ENCODE measurements around the gene RAB24.
A peak's percentile ranks its signal among the peaks of the same experiment; 100 is the strongest.

The RAB24 gene

DNA sequence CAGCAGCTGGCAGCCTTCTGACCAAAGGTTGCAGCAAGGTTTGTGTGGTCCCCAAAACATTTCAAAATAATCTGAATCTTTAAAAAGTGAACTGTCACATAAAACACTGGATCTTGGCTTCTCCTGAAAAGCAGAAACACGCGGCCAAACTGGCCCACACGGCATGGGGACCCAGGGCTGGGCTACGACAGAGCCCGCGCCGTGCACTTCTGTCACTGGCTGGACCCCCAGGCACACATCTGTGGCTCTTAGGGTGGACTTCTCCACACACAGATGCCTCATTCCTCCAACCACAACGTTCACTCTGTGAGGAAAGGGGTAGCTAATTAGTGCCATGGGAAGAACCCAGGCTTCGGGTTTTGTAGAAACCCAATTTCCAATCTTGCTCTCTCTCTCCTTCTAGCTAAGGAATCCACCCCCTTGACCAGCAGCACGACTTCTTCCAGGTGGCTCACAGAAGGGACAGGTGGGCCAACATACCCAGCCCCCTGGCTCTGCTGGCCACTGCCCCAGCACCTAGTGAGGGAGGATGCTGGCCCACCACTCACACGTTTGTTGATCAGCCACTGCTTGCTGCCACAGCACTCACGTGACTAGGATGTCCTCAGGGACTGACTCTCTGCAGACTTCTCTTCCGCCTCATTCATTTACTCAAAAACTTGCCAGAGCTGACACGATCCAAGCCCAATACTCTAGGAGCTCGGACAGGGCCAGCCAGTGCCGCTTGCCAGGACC lies 30.1 kb upstream of the RAB24 start:
- FAIRE-seq: no peak
- DNase-seq (ENCODE audit: insufficient read length, low spot score): no peak

DNA sequence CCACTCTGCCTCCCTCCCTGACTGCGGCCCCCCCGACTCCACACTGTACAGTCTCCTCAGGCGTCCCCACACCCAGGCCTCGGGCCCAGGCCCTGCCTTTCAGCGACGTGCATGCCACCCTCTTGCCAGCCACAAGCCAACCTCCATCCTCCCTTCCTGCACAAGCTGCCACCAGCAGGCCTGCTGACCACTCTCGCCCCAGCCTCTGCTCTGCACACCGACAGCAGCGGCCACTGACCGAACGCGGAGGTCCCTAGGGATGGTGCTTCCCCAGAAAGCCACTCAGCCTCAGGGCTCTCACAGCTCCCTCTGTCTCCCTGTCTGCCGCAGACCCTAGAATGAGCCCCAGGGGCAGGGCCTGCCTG lies 29.4 kb upstream of the RAB24 start:
- FAIRE-seq: no peak
- no peak for DNase-seq (ENCODE audit: insufficient read length, low spot score)

DNA sequence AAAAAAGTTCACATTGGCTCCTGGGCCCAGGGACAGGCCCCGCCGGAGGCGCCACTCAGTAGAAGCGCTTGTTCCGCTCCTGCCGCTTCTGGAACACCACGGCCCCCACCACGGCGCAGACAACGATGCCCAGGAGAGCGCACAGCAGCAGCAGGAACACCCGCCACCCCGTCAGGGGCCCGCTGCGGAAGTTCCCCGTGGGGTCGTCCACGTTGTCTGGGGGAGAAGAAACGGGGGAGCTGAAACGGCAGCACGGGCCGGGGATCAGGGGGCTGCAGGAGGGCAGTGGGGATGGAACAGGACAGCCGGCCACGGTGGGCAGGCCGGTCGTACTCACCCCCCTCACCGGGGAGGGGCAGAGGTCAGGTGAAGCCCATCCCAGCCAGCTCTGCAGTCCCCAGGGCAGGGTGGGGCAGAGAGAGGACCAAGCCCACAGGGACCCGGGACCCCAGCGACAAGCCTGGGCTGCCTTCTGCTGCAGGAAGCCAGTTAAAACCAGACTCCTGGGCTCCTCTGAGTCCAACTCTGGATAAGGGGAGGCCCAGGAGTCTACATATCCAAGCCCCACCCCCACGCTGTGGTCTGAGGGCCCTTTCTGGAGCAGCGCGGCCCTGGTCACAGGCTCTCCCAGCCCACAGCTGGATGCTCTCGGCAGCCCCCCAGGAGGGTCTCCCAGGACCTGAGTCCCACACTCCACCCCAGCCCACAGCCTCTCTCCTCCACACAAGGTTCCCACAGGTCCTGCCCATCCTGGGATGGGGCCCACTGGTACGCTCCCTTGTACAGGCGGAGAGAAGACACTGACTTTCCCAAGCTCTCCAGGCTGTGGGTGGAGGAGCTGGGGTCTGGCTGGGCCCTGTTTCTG lies 28.7 kb upstream of the RAB24 start:
- FAIRE-seq (no peak), DNase-seq (ENCODE audit: insufficient read length, low spot score) (no peak)

DNA sequence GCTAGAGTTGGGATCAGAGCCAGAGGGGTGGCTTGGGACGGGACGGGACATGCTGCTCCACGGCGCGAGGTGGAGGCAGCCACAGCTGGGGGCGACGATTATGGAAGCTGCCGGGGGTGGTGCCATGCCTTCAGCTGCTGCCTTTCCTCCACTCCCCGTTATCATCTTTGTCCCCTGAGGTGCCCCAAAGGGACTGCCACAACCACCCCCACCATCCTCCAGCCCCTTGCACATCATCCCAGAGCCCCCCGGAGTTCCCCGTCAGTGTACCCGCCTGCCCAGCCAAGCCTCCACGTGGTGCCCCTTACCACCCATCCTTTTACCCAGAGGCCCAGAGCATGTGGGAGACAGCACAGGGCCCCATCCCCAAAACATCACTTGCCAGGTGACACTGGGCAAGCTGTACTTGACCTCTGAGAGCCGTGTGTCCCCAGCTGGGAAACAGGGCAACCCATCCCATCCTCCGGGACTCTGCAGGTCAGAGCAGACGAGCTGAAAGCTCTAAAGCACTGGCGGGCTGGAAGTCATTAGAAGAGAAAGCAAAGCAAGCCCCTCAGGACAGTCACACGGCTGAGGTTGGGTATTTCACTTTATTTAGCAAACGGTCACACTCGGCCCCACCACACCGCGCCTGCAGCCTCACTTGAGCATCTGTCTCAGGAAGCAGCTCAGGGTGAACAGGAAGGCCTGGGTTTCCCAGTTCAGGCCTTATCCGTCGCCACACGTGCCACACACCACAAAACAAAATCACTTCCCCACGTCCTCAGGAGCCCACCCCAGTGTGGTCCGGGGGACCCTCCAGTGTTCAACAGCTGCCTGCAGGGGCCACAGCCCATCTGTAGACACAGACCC lies 27.7 kb upstream of the RAB24 start:
- FAIRE-seq (peak; percentile 42), DNase-seq (ENCODE audit: insufficient read length, low spot score) (no peak)

DNA sequence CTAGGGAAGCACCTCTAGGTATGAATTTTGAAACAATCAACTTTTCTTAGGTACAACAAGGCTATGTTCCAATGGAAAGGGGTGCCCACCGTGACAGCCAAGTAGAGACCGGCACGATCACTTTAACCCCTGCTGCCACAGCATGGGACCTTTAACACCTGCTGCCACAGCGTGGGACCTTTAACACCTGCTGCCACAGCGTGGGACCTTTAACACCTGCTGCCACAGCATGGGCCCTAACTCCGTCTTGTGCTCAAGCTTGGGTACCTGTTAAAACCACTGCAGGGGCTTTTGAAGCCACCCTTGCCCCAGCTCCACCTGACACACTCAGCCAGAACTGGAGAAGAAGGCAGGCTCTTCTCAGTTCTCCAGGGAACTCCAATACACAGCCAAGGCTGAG lies 26.4 kb upstream of the RAB24 start:
- no peak for FAIRE-seq
- DNase-seq (ENCODE audit: insufficient read length, low spot score): no peak

DNA sequence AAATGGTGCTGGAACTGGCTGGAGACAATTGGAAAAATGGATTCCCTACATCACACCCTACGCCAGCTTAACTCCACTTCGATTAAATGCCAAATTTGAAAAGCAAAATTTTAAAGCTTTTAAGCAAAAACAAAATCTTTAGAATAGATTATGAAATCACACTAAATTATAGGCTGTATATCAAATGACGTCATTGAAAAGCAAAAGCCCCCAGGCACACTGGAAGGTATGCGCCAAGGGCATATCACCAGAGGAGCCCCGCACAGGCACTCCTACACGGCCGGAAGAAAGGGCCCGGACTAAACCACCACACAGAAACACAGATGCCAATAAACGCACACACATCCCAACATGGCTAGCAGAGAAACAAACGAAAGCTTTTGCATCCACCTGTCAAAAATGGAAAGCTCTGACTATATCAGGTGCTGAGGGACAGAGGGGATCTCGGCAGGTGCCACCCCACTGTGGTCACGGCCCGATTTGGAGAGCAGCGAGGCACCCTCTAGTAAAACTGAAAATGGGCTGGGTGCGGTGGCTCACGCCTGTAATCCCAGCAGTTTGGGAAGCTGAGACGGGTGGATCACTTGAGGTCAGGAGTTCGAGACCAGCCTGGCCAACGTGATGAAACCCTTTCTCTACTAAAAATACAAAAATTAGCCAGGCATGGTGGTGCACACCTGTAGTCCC lies 25.2 kb upstream of the RAB24 start:
- no peak for FAIRE-seq
- no peak for DNase-seq (ENCODE audit: insufficient read length, low spot score)

DNA sequence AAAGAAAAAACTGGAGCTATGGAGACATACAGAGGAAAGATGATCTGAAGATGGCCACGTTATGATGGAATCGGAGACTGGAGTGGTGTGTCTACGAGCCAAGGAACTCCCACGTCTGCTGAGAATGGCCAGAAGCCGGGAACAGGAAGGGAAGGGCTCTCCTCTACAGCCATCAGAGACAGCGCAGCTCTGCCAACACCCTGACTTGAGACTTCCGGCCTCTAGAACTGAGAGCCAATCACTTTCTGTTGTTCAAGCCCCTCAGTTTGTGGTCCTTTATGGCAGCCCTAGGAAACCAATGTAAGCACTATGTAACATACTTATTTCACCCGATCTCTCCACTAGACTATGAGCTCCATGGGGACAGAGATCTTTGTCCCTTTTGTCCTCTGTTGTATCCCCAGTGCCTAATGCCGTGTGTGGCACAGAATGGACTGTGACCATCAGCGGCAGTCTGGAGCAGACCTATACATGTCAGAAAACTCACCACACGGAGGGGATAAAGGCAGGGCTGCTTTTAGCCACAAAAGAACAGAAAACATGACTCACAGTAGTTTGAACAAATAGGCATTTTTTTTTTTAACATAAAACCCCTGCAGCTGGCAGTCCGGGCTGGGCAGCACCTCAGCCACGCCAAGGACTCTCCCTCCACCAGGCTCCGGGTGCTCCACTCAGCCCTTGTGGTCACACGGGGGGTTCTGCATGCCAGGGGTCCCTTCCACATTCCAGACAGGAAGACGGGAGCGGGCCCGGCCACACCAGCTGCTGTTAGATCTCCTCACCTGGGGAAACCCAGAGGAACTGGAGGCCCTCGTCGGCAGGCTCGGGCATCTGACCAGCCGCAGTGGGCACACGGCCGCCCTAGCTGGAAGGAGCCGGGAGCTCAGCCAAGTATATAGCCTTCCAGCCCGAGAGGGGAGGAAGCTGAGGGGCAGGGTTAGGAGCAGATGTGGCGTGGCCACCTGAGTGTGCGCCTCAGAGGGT lies 24.3 kb upstream of the RAB24 start:
- DNase-seq (ENCODE audit: insufficient read length, low spot score) (no peak), FAIRE-seq (no peak)

DNA sequence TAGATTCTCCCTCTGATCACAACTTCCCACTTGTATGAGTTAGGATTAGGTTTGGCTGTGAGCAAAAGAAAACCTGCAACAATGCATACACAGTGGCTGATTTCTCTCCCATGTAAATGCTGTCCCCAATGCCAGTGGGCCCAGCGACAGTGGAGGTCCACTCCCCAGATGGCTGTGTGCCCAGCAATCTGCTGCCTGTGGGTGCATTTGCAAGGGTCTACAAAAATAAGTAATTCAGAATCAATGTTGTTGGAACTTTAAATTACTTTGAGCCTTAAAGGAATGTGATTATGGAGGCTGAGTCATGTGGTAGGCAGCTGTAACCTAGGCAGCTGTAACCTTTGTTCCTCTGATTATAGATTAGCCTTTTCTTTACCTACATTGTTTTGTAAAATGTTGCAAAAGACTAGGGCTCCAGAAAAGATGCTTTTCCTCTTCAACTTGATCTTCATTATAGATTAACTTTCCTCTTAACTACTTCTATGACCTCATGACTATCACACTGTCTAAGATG lies 22.4 kb upstream of the RAB24 start:
- no peak for FAIRE-seq
- no peak for DNase-seq (ENCODE audit: insufficient read length, low spot score)

DNA sequence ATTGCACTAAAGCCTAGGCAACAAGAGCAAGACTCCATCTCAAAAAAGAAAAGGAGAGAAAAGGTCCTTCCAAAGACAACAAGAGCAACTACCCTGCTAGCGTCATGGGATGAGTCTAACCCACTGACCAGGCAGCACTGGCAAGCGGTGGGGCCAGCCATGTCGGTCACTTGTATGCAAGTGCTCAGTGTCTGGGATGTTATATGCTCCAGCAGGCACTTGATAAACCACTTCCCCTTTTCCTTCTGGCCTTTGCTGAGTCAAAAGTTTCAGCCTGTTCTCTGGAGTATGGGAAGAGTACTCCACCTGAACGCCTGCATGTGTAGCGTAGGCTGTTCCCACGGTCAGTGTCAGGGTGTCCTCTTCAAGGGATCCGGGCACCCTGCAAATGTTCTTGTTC lies 17.4 kb upstream of the RAB24 start:
- no peak for DNase-seq (ENCODE audit: insufficient read length, low spot score)
- peak; percentile 33 for FAIRE-seq

DNA sequence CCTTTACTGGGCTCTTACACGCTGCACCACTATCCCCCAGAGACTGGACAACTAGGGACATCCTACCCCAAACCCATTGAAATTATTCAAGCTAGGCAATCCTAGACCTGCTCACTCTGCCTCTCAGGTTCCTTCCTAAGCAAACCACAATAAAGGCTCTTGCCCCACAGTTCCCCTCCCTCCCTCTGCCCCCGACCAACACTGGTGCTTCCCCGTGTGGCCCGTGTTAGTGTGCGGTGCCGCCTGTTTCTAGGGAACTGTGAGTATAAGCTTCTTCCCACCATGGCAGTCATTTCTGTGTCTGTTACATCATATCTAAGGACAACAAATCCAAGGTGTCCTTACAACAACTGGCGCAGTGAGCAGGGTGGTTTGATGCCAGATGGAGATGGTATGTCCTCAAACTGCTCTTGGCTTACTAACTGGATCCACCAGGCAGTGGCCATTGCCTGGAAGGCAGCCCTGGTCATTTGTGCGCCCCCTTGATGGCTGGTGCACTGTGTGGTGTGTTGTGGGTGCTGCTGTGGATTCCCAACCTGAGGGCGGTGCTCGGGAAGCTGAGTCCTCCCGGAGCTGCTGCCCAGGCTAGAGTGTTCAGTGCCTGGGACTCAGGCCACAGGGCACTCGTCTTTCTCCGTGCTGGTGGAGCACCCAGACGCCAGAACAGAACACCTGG lies 16.5 kb upstream of the RAB24 start:
- FAIRE-seq (no peak), DNase-seq (ENCODE audit: insufficient read length, low spot score) (no peak)

DNA sequence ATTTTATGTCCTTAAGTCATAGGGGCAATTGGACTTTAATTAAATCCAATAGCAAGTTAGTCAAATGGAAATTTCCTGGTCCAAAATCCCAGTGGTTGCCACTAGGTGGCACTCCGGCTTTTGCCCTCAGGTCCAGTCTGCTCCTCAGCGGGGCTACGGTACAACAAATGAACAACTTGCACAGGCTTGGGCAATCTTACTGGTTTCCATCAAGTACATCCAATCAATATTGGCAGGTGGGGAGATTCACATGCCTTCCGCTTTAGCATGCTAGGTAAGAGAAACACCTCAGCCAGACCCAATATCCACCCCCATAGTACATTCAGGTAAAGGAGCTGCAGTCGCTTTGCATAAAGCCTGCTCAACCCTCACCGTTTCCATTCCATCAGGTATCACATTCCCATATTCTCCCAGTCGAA lies 14.4 kb upstream of the RAB24 start:
- FAIRE-seq (peak; percentile 90), DNase-seq (ENCODE audit: insufficient read length, low spot score) (no peak)

DNA sequence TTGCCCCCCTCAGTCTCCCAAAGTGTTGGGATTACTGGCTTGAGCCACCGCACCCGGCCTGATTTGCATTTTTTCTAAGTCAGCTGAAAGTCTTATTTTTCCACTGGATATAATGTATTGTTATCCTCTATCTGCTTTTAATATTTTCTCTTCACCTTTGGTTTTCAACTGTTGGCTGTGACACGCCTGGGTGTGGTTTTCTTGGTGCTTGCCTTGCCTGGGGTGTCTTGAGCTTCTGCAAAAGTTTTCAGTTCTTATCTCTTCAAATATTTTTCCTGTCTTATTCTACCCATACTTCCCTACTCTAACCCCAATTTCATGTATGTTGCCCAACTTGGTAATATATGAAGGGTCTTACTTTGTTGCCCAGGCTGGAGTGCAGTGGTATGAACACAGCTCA lies 12.5 kb upstream of the RAB24 start:
- no peak for FAIRE-seq
- no peak for DNase-seq (ENCODE audit: insufficient read length, low spot score)

DNA sequence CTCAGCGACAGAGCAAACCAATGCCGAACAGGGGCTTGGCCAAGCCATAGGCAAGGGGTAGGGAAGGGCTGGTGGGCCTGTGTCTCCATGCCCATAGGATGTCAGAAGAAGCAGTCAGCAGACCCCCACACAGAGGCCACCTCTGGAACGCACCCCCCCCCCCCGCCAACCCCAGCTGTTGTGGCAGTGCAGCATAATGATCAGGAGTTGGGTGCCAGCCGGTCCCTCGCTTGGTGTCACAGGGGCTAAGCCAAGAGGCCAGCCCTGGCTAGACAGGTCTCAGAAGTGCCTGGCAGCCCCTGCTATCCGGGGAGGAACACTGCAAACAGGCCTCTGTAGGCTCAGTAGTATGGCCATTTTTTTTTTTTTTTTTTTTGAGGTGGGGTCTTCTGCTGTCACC lies 11.9 kb upstream of the RAB24 start:
- FAIRE-seq (no peak), DNase-seq (ENCODE audit: insufficient read length, low spot score) (no peak)

DNA sequence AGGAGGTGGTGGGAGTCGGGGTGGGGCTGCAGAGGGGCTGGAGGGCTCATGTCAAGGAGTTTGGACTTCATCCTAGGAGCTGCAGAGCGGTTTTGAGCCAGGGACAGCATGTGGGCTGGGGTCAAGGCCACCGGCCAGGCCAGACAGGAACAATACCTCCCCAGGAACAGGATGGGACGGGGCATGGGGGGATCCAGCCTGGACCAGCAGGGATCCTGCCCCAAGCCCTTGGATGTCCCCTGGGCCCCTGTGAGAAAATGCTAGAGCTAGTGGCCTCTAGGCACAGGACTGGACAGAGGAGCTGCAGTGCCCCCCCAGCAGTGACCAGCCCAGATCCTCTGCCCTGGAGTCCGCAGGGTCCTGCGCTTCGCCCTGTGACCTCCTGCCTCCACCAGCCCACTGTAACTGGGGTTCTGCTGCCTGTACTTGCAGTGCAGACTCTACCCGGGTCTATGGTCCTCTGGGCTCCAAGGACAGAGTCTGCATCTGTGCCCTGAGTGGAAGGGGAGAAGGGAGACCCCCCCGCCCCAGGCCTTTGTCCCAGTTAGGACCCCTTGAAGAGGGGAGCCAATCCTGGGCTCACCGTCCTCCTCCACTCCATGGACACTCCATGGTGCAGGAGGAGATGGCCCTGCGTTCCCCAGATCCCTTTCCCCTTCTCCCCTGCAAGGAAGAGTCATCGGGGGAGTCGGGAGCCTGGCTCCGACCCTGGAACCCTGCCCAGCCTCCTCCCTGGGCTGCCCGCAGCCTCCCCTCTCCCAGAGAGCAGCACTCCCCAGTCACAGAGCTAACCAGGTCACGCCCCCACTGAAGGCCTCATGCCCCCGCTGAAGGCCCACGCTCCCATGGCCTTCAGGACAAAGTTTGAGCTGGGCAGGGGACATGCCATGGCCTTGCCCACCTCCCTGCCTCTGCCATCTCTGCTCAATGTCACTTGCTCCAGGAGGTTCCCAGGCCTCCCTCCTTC lies 11.1 kb upstream of the RAB24 start:
- no peak for FAIRE-seq

DNA sequence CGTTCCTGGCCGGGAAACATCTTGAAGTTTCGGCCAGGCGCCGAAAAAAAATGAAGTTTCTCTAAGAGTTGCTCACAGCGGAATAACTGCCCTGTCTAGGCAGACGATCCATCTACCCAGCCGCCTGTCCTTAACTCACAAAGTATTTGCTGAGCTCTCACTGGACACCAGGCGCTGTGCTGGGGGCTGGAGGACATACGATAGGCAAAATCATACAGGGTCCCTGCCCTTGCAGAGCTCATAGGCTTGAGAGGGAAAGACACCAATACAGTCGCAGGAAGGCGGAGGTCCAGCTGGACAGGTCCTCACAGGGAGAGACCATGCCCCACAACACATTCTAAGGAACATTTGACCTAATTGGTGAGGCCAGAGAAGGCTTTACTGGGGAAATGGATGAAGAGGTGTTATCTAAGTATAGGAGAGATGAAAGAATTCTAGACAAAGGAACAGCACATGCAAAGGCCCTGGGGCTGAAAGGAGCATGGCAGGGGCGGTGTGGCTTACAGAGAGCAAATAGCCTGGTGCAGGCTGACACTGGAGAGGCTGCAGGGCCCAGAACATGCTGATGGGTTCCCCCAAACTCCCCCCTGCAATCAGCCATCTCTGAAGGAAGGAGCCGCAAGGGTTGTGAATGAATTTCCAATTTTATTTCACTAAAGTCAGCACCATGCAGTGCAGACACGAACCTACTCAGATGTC lies 10.2 kb upstream of the RAB24 start:
- DNase-seq (ENCODE audit: insufficient read length, low spot score) (no peak), FAIRE-seq (no peak)

More for the DNA sequence above, 11.1 kb upstream of the RAB24 start:
- no peak for DNase-seq (ENCODE audit: insufficient read length, low spot score)

DNA sequence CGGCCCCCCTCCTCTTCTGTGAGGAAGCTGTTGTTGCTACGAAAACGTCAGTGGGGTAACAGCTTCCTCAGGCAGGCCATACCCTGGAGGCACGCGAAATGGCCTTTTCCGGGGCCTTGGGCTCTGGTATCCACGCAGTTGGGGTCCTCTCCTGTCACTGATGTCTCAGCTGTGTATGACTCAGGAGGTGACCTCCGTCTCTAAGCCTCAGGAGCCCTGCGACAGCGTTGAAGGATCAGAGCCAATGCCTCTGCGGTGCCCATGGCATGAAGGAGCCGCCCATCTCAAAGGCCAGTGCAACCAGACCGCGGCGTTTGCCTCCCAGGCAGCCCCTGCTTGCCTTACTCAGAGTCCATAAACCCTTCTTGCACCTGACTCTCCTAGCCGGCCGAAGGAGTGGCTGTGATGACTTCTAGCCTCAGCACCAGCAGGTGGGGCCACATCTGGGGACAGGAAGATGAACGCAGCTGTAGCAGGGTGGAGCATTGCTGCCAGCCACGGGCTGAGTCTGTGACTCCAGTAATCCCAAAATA lies 9.2 kb upstream of the RAB24 start:
- peak; percentile 56 for DNase-seq (ENCODE audit: insufficient read length, low spot score)
- peak; percentile 85 for FAIRE-seq
